IMR-90 (cell line): ENCODE results near the gene ALPK3. TPM values are rescaled to one million over a fixed set of nuclear protein-coding genes. Genes with fewer than 3 reads are reported as not detected.

ENCODE experiments used
- ATAC-seq: fragments of 200-7000 bp; cut with Tn5 transposase; 2 replicates; pipeline ENCODE4 v1.9.1; 2020; ENCODE audit warnings: low read depth, mild to moderate bottlenecking, moderate library complexity
- BruUV-seq: library from RNA; stranded (reverse); fragments of 400-500 nt; replicated peaks from 2 replicates; lab custom pipeline; 2021; lab: Mats Ljungman, UMichigan
- CTCF ChIA-PET: fragments of 300-600 bp; formaldehyde crosslinking; extraction: SDS; loops from one replicate; lab custom pipeline; 2021; ENCODE audit warnings: antibody characterized with exemption; lab: Yijun Ruan, JAX
- POLR2A ChIA-PET: fragments of 300-600 bp; sonication (Branson Sonifier 250); formaldehyde crosslinking; loops from one replicate; lab custom pipeline; 2022; ENCODE audit warnings: antibody characterized with exemption; ENCODE audit not compliant: unreplicated experiment; lab: Charles Lee
- DNase-seq: peaks from one replicate; pipeline ENCODE4 v3.0.0; 2013
- H2AFZ ChIP-seq: replicated peaks from 2 replicates; pipeline ENCODE3; 2013; ENCODE audit warnings: low read length, mild to moderate bottlenecking; ENCODE audit not compliant: poor library complexity
- H2AK5ac ChIP-seq: 2 replicates; pipeline ENCODE4 v1.6.1; 2013; ENCODE audit warnings: low read depth, low read length, inconsistent platforms
- H2AK9ac ChIP-seq: replicated peaks from 2 replicates; pipeline ENCODE3; 2013; ENCODE audit warnings: mild to moderate bottlenecking, low read depth, low read length, moderate library complexity; ENCODE audit not compliant: poor library complexity
- H2BK120ac ChIP-seq: 2 replicates; pipeline ENCODE4 v1.6.1; 2013; ENCODE audit warnings: low read depth, low read length, inconsistent platforms
- H2BK15ac ChIP-seq: 3 replicates; pipeline ENCODE4 v1.6.1; 2013; ENCODE audit warnings: low read depth, low read length, inconsistent platforms
- H2BK20ac ChIP-seq: 2 replicates; pipeline ENCODE4 v1.6.1; 2013; ENCODE audit warnings: low read depth, mild to moderate bottlenecking, inconsistent platforms, low read length, moderate library complexity
- H2BK5ac ChIP-seq: 2 replicates; pipeline ENCODE4 v1.6.1; 2013; ENCODE audit warnings: mild to moderate bottlenecking, low read depth, low read length, inconsistent platforms; ENCODE audit not compliant: poor library complexity, severe bottlenecking
- H3K14ac ChIP-seq: replicated peaks from 2 replicates; pipeline ENCODE4 v1.6.1; 2013; ENCODE audit warnings: low read depth, low read length, inconsistent platforms
- H3K18ac ChIP-seq: 2 replicates; pipeline ENCODE4 v1.6.1; 2013; ENCODE audit warnings: low read depth, low read length, control low read depth
- H3K23ac ChIP-seq: 2 replicates; pipeline ENCODE4 v1.6.1; 2013; ENCODE audit warnings: low read depth, low read length, inconsistent platforms
- H3K27ac ChIP-seq: 2 replicates; pipeline ENCODE4 v1.5.1; 2013; ENCODE audit warnings: mild to moderate bottlenecking, control low read depth, low read length; ENCODE audit not compliant: insufficient read depth
- H3K27me3 ChIP-seq: 2 replicates; pipeline ENCODE4 v1.6.1; 2013; ENCODE audit warnings: low read length; ENCODE audit not compliant: control insufficient read depth, insufficient read depth
- H3K36me3 ChIP-seq: 2 replicates; pipeline ENCODE4 v1.6.1; 2013; ENCODE audit warnings: low read length, mixed read lengths; ENCODE audit not compliant: control insufficient read depth, insufficient read depth
- H3K4ac ChIP-seq: 2 replicates; pipeline ENCODE4 v1.6.1; 2013; ENCODE audit warnings: low read depth, low read length, inconsistent platforms
- H3K4me1 ChIP-seq: 2 replicates; pipeline ENCODE4 v1.6.1; 2013; ENCODE audit warnings: low read length, mixed read lengths; ENCODE audit not compliant: control insufficient read depth, insufficient read depth
- H3K4me2 ChIP-seq: 2 replicates; pipeline ENCODE4 v1.6.1; 2013; ENCODE audit warnings: low read depth, mild to moderate bottlenecking, control low read depth, low read length, moderate library complexity
- H3K4me3 ChIP-seq: 2 replicates; pipeline ENCODE4 v1.5.1; 2013; ENCODE audit warnings: low read depth, mild to moderate bottlenecking, control low read depth, low read length, moderate library complexity; ENCODE audit not compliant: insufficient read depth
- H3K56ac ChIP-seq: 2 replicates; pipeline ENCODE4 v1.6.1; 2013; ENCODE audit warnings: low read length, inconsistent platforms; ENCODE audit not compliant: insufficient read depth; ENCODE audit errors: extremely low read depth
- H3K79me1 ChIP-seq, 2 experiments: 2 replicates each; pipeline ENCODE4 v1.6.1; 2013; ENCODE audit warnings: low read length in 2 of 2, inconsistent platforms in 1 of 2, low read depth in 1 of 2
- H3K9ac ChIP-seq: 2 replicates; pipeline ENCODE4 v1.6.1; 2013; ENCODE audit warnings: low read depth, low read length, control low read depth
- H3K9me1 ChIP-seq: 2 replicates; pipeline ENCODE4 v1.6.1; 2013; ENCODE audit warnings: low read length, inconsistent platforms; ENCODE audit not compliant: insufficient read depth
- H3K9me3 ChIP-seq: 2 replicates; pipeline ENCODE4 v1.6.1; 2013; ENCODE audit warnings: low read length; ENCODE audit not compliant: control insufficient read depth, insufficient read depth
- H4K20me1 ChIP-seq: 2 replicates; pipeline ENCODE4 v1.6.1; 2013; ENCODE audit warnings: low read length, inconsistent platforms; ENCODE audit not compliant: insufficient read depth
- H4K5ac ChIP-seq: 2 replicates; pipeline ENCODE4 v1.6.1; 2013; ENCODE audit warnings: mild to moderate bottlenecking, low read depth, low read length, control low read depth
- H4K8ac ChIP-seq, 2 experiments: 2 replicates each; pipeline ENCODE4 v1.6.1; 2013; ENCODE audit warnings: low read depth in 2 of 2, low read length in 2 of 2, control low read depth in 1 of 2, inconsistent platforms in 1 of 2
- H4K91ac ChIP-seq: 2 replicates; pipeline ENCODE4 v1.6.1; 2013; ENCODE audit warnings: low read depth, low read length, inconsistent platforms; ENCODE audit not compliant: insufficient read depth
- NFE2L2 ChIP-seq: fragments of 150-350 bp; IDR thresholded peaks from 2 replicates; pipeline ENCODE4 v1.6.1; 2016; ENCODE audit warnings: low read depth, mild to moderate bottlenecking, low read length
- WGBS, 2 experiments: methylation state at CpG; one replicate each; pipeline versions ENCODE4 v1.1.5 to v1.1.7; 2013; ENCODE audit warnings: missing lambda C conversion rate in 2 of 2; ENCODE audit not compliant: insufficient read length in 1 of 2; ENCODE audit errors: extremely low coverage in 2 of 2; 5-methylcytosine and 5-hydroxymethylcytosine counted together
- dilution Hi-C: fragments of 300-500 bp; cut with HindIII; formaldehyde crosslinking; loops from one replicate; pipeline ENCODE4 v1.14.3; 2018; ENCODE audit warnings: low sequenced_read_pairs; ENCODE audit not compliant: unreplicated experiment
- in situ Hi-C: fragments of 300-500 bp; cut with MboI; formaldehyde crosslinking; loops from 3 replicates; pipeline ENCODE4 v1.14.3; 2019; ENCODE audit warnings: low sequenced_read_pairs, inconsistent platforms, mixed read lengths
- intact Hi-C: fragments of 100-400 bp; cut with micrococcal nuclease; formaldehyde crosslinking; loops from 2 replicates; pipeline ENCODE4 v1.10.0; 2022
- polyA plus RNA-seq, 3 experiments: library from polyadenylated mRNA; depleted of rRNA; stranded (reverse); fragments of >200 nt; gene quantifications; 2 replicates each; pipeline ENCODE4 v1.2.3, GENCODE V29; 2012; ENCODE audit warnings: low replicate concordance in 1 of 3
- total RNA-seq: library from RNA; depleted of rRNA; stranded (reverse); fragments of >200 nt; gene quantifications from 2 replicates; pipeline ENCODE4 v1.2.3, GENCODE V29; 2012

ALPK3 gene
- total and polyA plus RNA-seq, 2 of the 4 experiments (the other 2 are of a cell fraction), result under 0.01 to 0.26 TPM

- DNase-seq (no peak), ATAC-seq (no peak)
- H3K4me2 ChIP-seq, result no peak overlapping the region
- peaks cover 2% of the 10 kb centered on the region; the same call in 1 of the 2 replicates for H3K4me1 ChIP-seq
- no peak overlapping the region for H2AK5ac ChIP-seq
- H3K9me3 ChIP-seq, result no peaks in the 10 kb centered on the region
- no peak overlapping the region for H2BK20ac ChIP-seq
- H3K79me1 ChIP-seq, result no peaks in the 10 kb centered on the region
- H2BK15ac ChIP-seq, result no peak overlapping the region
- intact Hi-C loops, result no loop called here
- CTCF ChIA-PET, result no interaction called here
- H3K27ac ChIP-seq, result no peak overlapping the region
- no TSS peak for BruUV-seq
- no peak overlapping the region for H2BK5ac ChIP-seq
- H3K4me3 ChIP-seq, result no peak overlapping the region
- H3K4ac ChIP-seq, result no peak overlapping the region
- H3K9me1 ChIP-seq, result peaks cover 8% of the 10 kb centered on the region
- dilution Hi-C loops, result no loop called here
- in situ Hi-C loops, result no loop called here
- H4K91ac ChIP-seq, result no peak overlapping the region
- TF ChIP-seq NFE2L2, result no peak
- H2BK120ac ChIP-seq, result no peak overlapping the region
- 100% methylated on average over 1 of the region's 2 CpGs; no CpG with 5 or more reads in 1 of the 2 experiments for WGBS, 2 experiments
- no peak overlapping the region for H2AK9ac ChIP-seq
- no peak overlapping the region for H4K8ac ChIP-seq
- peaks cover 1% of the 10 kb centered on the region; the same call in 1 of the 2 replicates for H3K27me3 ChIP-seq
- no peak overlapping the region for H3K23ac ChIP-seq
- peaks cover 1% of the 10 kb centered on the region; the same call in 1 of the 2 replicates for H3K36me3 ChIP-seq
- H3K56ac ChIP-seq, result no peak overlapping the region
- POLR2A ChIA-PET, result no interaction called here
- H2AFZ ChIP-seq, result no peak overlapping the region
- H3K9ac ChIP-seq, result no peak overlapping the region
- no peak overlapping the region for H3K14ac ChIP-seq
- H4K5ac ChIP-seq, result no peak overlapping the region
- no peak overlapping the region for H3K18ac ChIP-seq
- H4K20me1 ChIP-seq, result 0 out of 2 replicates have a peak, but pooled peaks cover 8% of the 10 kb centered on the region
Measured at GRCh38 chr15:84812842-84813241, 4.3 kb upstream of the ALPK3 start.
